Adipose tissue (tissue), 3 donors: Measurements from ENCODE around the gene MAP4. TPM values are rescaled to one million over a fixed set of nuclear protein-coding genes. Genes with fewer than 3 reads are reported as not detected.
"Not testable (repeated sequence)": the region's sequence is repeated elsewhere in the genome, so short reads cannot be mapped to it uniquely, and the experiment has no call there.

Source experiments
- H3K27ac ChIP-seq: one replicate; pipeline ENCODE4 v1.5.1; 2013; ENCODE audit warnings: low read depth, low read length
- WGBS, 3 donors: extraction: QIAGEN DNeasy Blood & Tissue Kit; methylation state at CpG; one replicate each; pipeline ENCODE4 v1.1.7; 2013; 5-methylcytosine and 5-hydroxymethylcytosine counted together
- polyA plus RNA-seq, 3 donors: library from polyadenylated mRNA; stranded (reverse); fragments of 200-250 nt; gene quantifications; one replicate each; pipeline ENCODE4 v1.2.3, GENCODE V29; 2013
- donor health status: healthy with polysubstance abuse.
- donor health status: Bipolar disorder and iron deficiency.
- donor health status: healthy.

Gene MAP4
- polyA plus RNA-seq, 3 donors, result 46.3 to 186 (median 107) TPM

GRCh38 chr3:47910777-47911440 lies 105.3 kb downstream of the MAP4 start:
- no peak overlapping the region for H3K27ac ChIP-seq
- 81 to 88% (median 87%) methylated on average over 4 of the region's 4 CpGs for WGBS, 3 donors

GRCh38 chr3:47910233-47910632 lies 106.0 kb downstream of the MAP4 start:
- 94 to 96% (median 94%) methylated on average over 1 of the region's 1 CpG for WGBS, 3 donors
- no peak overlapping the region for H3K27ac ChIP-seq

GRCh38 chr3:47909607-47910006 lies 106.6 kb downstream of the MAP4 start:
- 94 to 100% (median 94%) methylated on average over 2 of the region's 2 CpGs for WGBS, 3 donors
- no peak overlapping the region for H3K27ac ChIP-seq

- WGBS, 3 donors, result 64 to 94% (median 92%) methylated on average over 4 of the region's 4 CpGs
Observed at GRCh38 chr3:47908744-47909143, 107.5 kb downstream of the MAP4 start.

GRCh38 chr3:47907784-47908183 lies 108.4 kb downstream of the MAP4 start:
- H3K27ac ChIP-seq, result no peak overlapping the region

More at GRCh38 chr3:47908744-47909143, 107.5 kb downstream of the MAP4 start:
- H3K27ac ChIP-seq, result no peak overlapping the region

GRCh38 chr3:47902746-47903145 lies 113.5 kb downstream of the MAP4 start:
- no peak overlapping the region for H3K27ac ChIP-seq

GRCh38 chr3:47901280-47901833 lies 114.9 kb downstream of the MAP4 start:
- no peak overlapping the region for H3K27ac ChIP-seq
- 92 to 95% (median 94%) methylated on average over 7 of the region's 7 CpGs for WGBS, 3 donors

GRCh38 chr3:47899495-47900108 lies 116.6 kb downstream of the MAP4 start:
- WGBS, 3 donors, result 57 to 90% (median 86%) methylated on average over 3 of the region's 3 CpGs
- H3K27ac ChIP-seq, result no peak overlapping the region

- 88 to 91% (median 89%) methylated on average over 3 of the region's 3 CpGs for WGBS, 3 donors
- no peak overlapping the region for H3K27ac ChIP-seq
Observed at GRCh38 chr3:47897954-47898353, 118.3 kb downstream of the MAP4 start.

- 88 to 92% (median 91%) methylated on average over 3 of the region's 3 CpGs for WGBS, 3 donors
- no peak overlapping the region for H3K27ac ChIP-seq
Observed at GRCh38 chr3:47896736-47897135, 119.5 kb downstream of the MAP4 start.

- WGBS, 3 donors, result 97 to 98% (median 98%) methylated on average over 3 of the region's 3 CpGs
- H3K27ac ChIP-seq, result no peak overlapping the region
Observed at GRCh38 chr3:47895241-47895640, 121.0 kb downstream of the MAP4 start.

GRCh38 chr3:47892286-47893040 lies 123.8 kb downstream of the MAP4 start:
- no peak overlapping the region for H3K27ac ChIP-seq
- 90 to 93% (median 92%) methylated on average over 15 of the region's 15 CpGs for WGBS, 3 donors

GRCh38 chr3:47891613-47892005 lies 124.6 kb downstream of the MAP4 start:
- no peak overlapping the region for H3K27ac ChIP-seq
- WGBS, 3 donors, result 87 to 95% (median 93%) methylated on average over 3 of the region's 3 CpGs

GRCh38 chr3:47890828-47891612 lies 125.2 kb downstream of the MAP4 start:
- no peak overlapping the region for H3K27ac ChIP-seq
- WGBS, 3 donors, result 46 to 72% (median 55%) methylated on average over 10 of the region's 10 CpGs

GRCh38 chr3:47890126-47890827 lies 125.9 kb downstream of the MAP4 start:
- no peak overlapping the region for H3K27ac ChIP-seq
- WGBS, 3 donors, result 51 to 69% (median 58%) methylated on average over 3 of the region's 3 CpGs

GRCh38 chr3:47888986-47889757 lies 127.0 kb downstream of the MAP4 start:
- 82 to 92% (median 86%) methylated on average over 4 of the region's 4 CpGs for WGBS, 3 donors
- H3K27ac ChIP-seq, result no peak overlapping the region

GRCh38 chr3:47887991-47888390 lies 128.2 kb downstream of the MAP4 start:
- 83 to 96% (median 96%) methylated on average over 9 of the region's 9 CpGs for WGBS, 3 donors
- not testable (repeated sequence) for H3K27ac ChIP-seq
